ENCODE results near the gene ALG10.

- TF ChIP-seq CTCF (IDR thresholded peaks at IDR 0.05; ENCODE audit: extremely low read depth in 1 of 2, insufficient read depth in 1 of 2, low read depth in 1 of 2, low read length in 2 of 2) (no peak), POLR2A (IDR thresholded peaks at IDR 0.05; ENCODE audit: low read depth, low read length) (no peak), EZH2 (IDR thresholded peaks at IDR 0.05; ENCODE audit: borderline replicate concordance, low read depth, low read length, severe bottlenecking) (no peak), GATA2 (IDR thresholded peaks at IDR 0.05; ENCODE audit: insufficient read depth, insufficient read length, low read depth, low read length) (no peak), JUN (IDR thresholded peaks at IDR 0.05; ENCODE audit: borderline replicate concordance, insufficient read depth, insufficient read length, low read depth) (no peak)
These were observed 44.4 kb upstream of the ALG10 start for GRCh38 chr12:33977887-33978286.

Measured in endothelial cell of umbilical vein (primary cell).